Limb (tissue), 2 donors: ENCODE data around the gene OPN1MW2.
"Not testable (repeated sequence)": the region's sequence is repeated elsewhere in the genome, so short reads cannot be mapped to it uniquely, and the experiment has no call there.

Experiments used
- DNase-seq, 2 donors: peaks; one replicate each; pipeline ENCODE4 v3.0.0-alpha.2; 2016; ENCODE audit errors: extremely low spot score in 2 of 2

Gene OPN1MW2

GRCh38 chrX:154269245-154269644 lies 49.7 kb downstream of the OPN1MW2 start:
- DNase-seq = not testable (repeated sequence)
